PC-3 (cell line): ENCODE measurements around the gene DISC1. TPM values are rescaled to one million over a fixed set of nuclear protein-coding genes. Genes with fewer than 3 reads are reported as not detected.
"Not testable (repeated sequence)": the region's sequence is repeated elsewhere in the genome, so short reads cannot be mapped to it uniquely, and the experiment has no call there.

Experiments used
- ATAC-seq: fragments of 200-7000 bp; cut with Tn5 transposase; 2 replicates; pipeline ENCODE4 v1.9.1; 2020; ENCODE audit warnings: mild to moderate bottlenecking, moderate library complexity
- BruUV-seq: library from RNA; stranded (reverse); fragments of 400-500 nt; replicated peaks from 2 replicates; lab custom pipeline; 2021; lab: Mats Ljungman, UMichigan
- CTCF ChIA-PET: fragments of 300-600 bp; sonication (Branson Sonifier 250); formaldehyde crosslinking; loops from one replicate; lab custom pipeline; 2022; ENCODE audit warnings: antibody characterized with exemption; lab: Charles Lee
- POLR2A ChIA-PET: fragments of 300-600 bp; sonication (Branson Sonifier 250); formaldehyde crosslinking; loops from one replicate; lab custom pipeline; 2022; ENCODE audit warnings: antibody characterized with exemption; ENCODE audit not compliant: unreplicated experiment; lab: Charles Lee
- DNase-seq: peaks from one replicate; pipeline ENCODE4 v3.0.0-alpha.2; 2015
- H2AFZ ChIP-seq: fragments of 300-600 bp; sonication (generic); 2 replicates; pipeline ENCODE4 v1.6.0; 2016; ENCODE audit warnings: antibody characterized with exemption, low read length
- H3F3A ChIP-seq: fragments of 300-600 bp; sonication (generic); one replicate; pipeline ENCODE4 v1.6.0; 2017; ENCODE audit warnings: antibody characterized with exemption, low read length, control low read depth, mild to moderate bottlenecking; ENCODE audit not compliant: unreplicated experiment
- H3K27ac ChIP-seq: fragments of 300-600 bp; sonication (generic); 2 replicates; pipeline ENCODE4 v1.5.1; 2016; ENCODE audit warnings: mild to moderate bottlenecking, low read length
- H3K27me3 ChIP-seq: fragments of 300-600 bp; sonication (generic); 2 replicates; pipeline ENCODE4 v1.6.1; 2016; ENCODE audit warnings: low read length, mixed read lengths
- H3K36me3 ChIP-seq: fragments of 300-600 bp; sonication (generic); 2 replicates; pipeline ENCODE4 v1.6.1; 2016; ENCODE audit warnings: low read depth, mixed run types, low read length, mixed read lengths
- H3K4me1 ChIP-seq: fragments of 300-600 bp; sonication (generic); 2 replicates; pipeline ENCODE4 v1.5.1; 2016; ENCODE audit warnings: low read length; ENCODE audit not compliant: insufficient read depth
- H3K4me2 ChIP-seq: fragments of 300-600 bp; sonication (generic); 2 replicates; pipeline ENCODE4 v1.6.0; 2016; ENCODE audit warnings: low read length
- H3K4me3 ChIP-seq: fragments of 300-600 bp; sonication (generic); 2 replicates; pipeline ENCODE4 v1.5.1; 2016; ENCODE audit warnings: mild to moderate bottlenecking, low read length, mixed read lengths
- H3K79me2 ChIP-seq: fragments of 300-600 bp; sonication (generic); 2 replicates; pipeline ENCODE4 v1.6.1; 2017; ENCODE audit warnings: low read length, mixed read lengths
- H3K9ac ChIP-seq: fragments of 300-600 bp; sonication (generic); 2 replicates; pipeline ENCODE4 v1.6.0; 2016; ENCODE audit warnings: mild to moderate bottlenecking, low read length
- H3K9me2 ChIP-seq: fragments of 300-600 bp; sonication (generic); replicated peaks from 2 replicates; pipeline ENCODE4 v1.6.1; 2016; ENCODE audit warnings: mixed run types, low read length, mixed read lengths
- H3K9me3 ChIP-seq: fragments of 300-600 bp; sonication (generic); 2 replicates; pipeline ENCODE4 v1.6.1; 2016; ENCODE audit warnings: low read length, mixed read lengths
- H4K20me1 ChIP-seq: fragments of 300-600 bp; sonication (generic); 2 replicates; pipeline ENCODE4 v1.6.1; 2016; ENCODE audit warnings: low read length, mixed read lengths
- EZH2 ChIP-seq: fragments of 300-600 bp; sonication (generic); IDR thresholded peaks from one replicate; pipeline ENCODE4 v1.6.1; 2017; ENCODE audit warnings: antibody characterized with exemption, mild to moderate bottlenecking, low read length; ENCODE audit not compliant: unreplicated experiment
- EZH2phosphoT487 ChIP-seq: fragments of 300-600 bp; sonication (generic); IDR thresholded peaks from 2 replicates; pipeline ENCODE4 v1.6.1; 2018; ENCODE audit warnings: mild to moderate bottlenecking, antibody characterized with exemption, low read length, borderline replicate concordance
- intact Hi-C: fragments of 100-400 bp; cut with micrococcal nuclease; formaldehyde crosslinking; loops from 2 replicates; pipeline ENCODE4 v1.9.0; 2023
- total RNA-seq: library from RNA; depleted of rRNA; stranded (reverse); fragments of >200 nt; gene quantifications from 2 replicates; pipeline ENCODE4 v1.2.3, GENCODE V29; 2014
- TF ChIP-seq, protein P1 (sequence below): fragments of 300-600 bp; sonication (generic); conservative IDR thresholded peaks from 2 replicates; pipeline ENCODE4 v1.5.1; 2017; ENCODE audit warnings: antibody characterized with exemption, low read depth, mild to moderate bottlenecking, low read length

DISC1 gene
- total RNA-seq, 1 experiment from 2014 or later, result 3.4 TPM

DNA sequence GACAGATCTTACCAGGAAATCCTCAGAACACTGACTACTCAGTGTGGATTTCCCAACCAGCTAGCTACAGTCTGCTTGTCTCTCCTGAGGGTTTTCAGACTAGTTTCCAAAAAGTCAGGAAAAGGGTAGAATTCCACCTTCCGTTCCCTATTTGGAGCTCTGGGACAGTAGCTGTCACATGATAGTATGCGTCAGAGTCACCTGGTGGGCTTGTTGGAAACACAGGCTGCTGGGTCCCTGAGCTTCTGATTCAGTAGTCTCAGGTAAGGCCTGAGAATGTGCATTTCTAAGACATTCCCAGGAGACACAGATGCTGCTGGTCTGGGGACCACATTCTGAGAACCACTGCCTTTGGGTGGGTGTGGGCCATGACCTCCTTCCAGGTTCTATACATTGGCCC, 272.5 kb downstream of the DISC1 start:
- no peak overlapping the region for H3K27ac ChIP-seq
- BruUV-seq, result no TSS peak
- no peaks in the 10 kb centered on the region for H4K20me1 ChIP-seq
- H3F3A ChIP-seq, result no peaks in the 10 kb centered on the region
- H3K4me2 ChIP-seq, result no peak overlapping the region
- no peak overlapping the region for H2AFZ ChIP-seq
- H3K36me3 ChIP-seq, result no peaks in the 10 kb centered on the region
- H3K9me2 ChIP-seq, result no peaks in the 10 kb centered on the region
- H3K4me1 ChIP-seq, result no peaks in the 10 kb centered on the region
- intact Hi-C loops, result no loop called here
- ChIA-PET CTCF (no interaction called here), POLR2A (no interaction called here)
- no peak for TF ChIP-seq EZH2phosphoT487
- TF ChIP-seq, protein P1, sequence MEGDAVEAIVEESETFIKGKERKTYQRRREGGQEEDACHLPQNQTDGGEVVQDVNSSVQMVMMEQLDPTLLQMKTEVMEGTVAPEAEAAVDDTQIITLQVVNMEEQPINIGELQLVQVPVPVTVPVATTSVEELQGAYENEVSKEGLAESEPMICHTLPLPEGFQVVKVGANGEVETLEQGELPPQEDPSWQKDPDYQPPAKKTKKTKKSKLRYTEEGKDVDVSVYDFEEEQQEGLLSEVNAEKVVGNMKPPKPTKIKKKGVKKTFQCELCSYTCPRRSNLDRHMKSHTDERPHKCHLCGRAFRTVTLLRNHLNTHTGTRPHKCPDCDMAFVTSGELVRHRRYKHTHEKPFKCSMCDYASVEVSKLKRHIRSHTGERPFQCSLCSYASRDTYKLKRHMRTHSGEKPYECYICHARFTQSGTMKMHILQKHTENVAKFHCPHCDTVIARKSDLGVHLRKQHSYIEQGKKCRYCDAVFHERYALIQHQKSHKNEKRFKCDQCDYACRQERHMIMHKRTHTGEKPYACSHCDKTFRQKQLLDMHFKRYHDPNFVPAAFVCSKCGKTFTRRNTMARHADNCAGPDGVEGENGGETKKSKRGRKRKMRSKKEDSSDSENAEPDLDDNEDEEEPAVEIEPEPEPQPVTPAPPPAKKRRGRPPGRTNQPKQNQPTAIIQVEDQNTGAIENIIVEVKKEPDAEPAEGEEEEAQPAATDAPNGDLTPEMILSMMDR, result no peak
- no peak for TF ChIP-seq EZH2
- DNase-seq, result no peak
- no peak overlapping the region for H3K9ac ChIP-seq
- ATAC-seq, result no peak
- no peak overlapping the region for H3K4me3 ChIP-seq
- H3K9me3 ChIP-seq, result no peaks in the 10 kb centered on the region
- no peaks in the 10 kb centered on the region for H3K79me2 ChIP-seq
- no peaks in the 10 kb centered on the region for H3K27me3 ChIP-seq

DNA sequence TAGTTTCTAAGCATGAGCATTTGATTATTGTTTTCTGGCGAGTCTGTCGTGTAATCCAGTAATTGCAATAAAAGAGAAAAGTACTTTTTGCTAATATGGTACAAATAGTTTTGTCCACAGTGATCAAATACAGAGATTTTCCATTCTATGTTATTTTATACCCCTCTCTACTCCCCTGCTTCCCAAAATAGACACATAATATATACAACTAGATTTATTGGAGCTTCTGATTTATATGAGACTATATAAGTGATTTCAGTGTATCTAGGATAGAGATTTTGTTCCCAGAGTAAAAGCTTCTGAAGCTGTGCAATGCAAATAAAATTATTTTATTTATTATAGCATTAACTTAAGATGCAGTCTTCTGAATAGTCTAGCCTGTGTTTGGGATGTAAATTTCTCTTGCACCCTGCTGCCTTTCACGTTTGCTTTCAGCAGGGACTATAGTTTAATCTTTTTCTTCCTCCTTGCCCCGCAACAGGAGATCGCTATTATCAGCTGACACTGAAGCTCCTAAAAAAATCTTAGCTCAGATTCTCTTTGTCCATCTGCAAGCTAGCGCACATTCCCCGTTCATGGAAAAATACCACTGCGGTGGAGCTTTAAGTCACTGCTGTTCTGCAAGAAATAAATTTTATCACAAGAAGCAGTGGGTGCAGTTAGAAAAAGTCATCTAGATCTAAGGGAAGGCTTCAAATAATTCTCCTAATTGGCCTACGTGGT, 273.3 kb downstream of the DISC1 start:
- Histone ChIP-seq H4K20me1 (no peaks in the 10 kb centered on the region), H3K36me3 (no peaks in the 10 kb centered on the region), H3K27ac (no peak overlapping the region), H2AFZ (no peak overlapping the region), H3F3A (no peaks in the 10 kb centered on the region), H3K4me1 (no peaks in the 10 kb centered on the region), H3K9ac (no peak overlapping the region), H3K9me2 (no peaks in the 10 kb centered on the region), H3K79me2 (no peaks in the 10 kb centered on the region), H3K4me3 (no peak overlapping the region), H3K4me2 (no peak overlapping the region), H3K9me3 (no peaks in the 10 kb centered on the region), H3K27me3 (no peaks in the 10 kb centered on the region)
- intact Hi-C loops, result no loop called here
- TF ChIP-seq, protein P1, result no peak
- no peak for TF ChIP-seq EZH2phosphoT487
- no peak for TF ChIP-seq EZH2
- POLR2A ChIA-PET, result no interaction called here
- ATAC-seq (no peak), DNase-seq (no peak)
- BruUV-seq, result no TSS peak
- CTCF ChIA-PET, result no interaction called here

DNA sequence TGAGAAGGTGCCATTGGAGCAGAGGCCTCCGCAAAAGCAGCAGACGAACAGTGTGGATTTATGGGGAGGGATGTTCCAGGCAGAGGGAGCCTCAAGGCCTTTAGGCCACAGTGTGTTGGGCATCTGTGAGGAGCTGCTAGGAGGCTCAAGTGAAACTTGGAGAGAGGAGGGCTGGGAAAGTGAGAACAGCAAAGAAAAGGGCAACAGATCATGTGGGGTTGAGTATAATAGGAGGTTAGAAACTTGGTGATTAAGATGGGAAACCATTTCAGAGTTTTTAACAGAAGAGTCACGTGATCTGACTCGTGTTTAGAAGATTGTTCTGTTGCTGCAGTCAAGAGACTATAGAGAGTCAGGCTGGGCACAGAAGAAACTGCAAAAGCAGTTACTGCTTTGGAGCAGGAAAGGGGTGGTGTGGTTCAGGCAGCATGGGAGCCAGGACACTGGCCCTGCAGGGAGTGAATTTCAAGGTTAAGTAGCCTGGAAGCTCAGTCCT, 277.0 kb downstream of the DISC1 start:
- Histone ChIP-seq H3K9ac (no peak overlapping the region), H3K9me2 (no peaks in the 10 kb centered on the region), H3K4me1 (no peaks in the 10 kb centered on the region), H3K79me2 (no peaks in the 10 kb centered on the region), H4K20me1 (no peaks in the 10 kb centered on the region), H3K4me2 (no peak overlapping the region), H3K9me3 (no peaks in the 10 kb centered on the region), H3F3A (no peaks in the 10 kb centered on the region), H3K27me3 (no peaks in the 10 kb centered on the region), H3K36me3 (no peaks in the 10 kb centered on the region), H3K27ac (no peak overlapping the region), H2AFZ (no peak overlapping the region), H3K4me3 (no peak overlapping the region)
- intact Hi-C loops, result no loop called here
- no peak for ATAC-seq
- no peak for TF ChIP-seq EZH2
- TF ChIP-seq, protein P1, result no peak
- no peak for TF ChIP-seq EZH2phosphoT487
- DNase-seq, result no peak
- CTCF ChIA-PET, result no interaction called here
- POLR2A ChIA-PET, result no interaction called here
- BruUV-seq, result no TSS peak

DNA sequence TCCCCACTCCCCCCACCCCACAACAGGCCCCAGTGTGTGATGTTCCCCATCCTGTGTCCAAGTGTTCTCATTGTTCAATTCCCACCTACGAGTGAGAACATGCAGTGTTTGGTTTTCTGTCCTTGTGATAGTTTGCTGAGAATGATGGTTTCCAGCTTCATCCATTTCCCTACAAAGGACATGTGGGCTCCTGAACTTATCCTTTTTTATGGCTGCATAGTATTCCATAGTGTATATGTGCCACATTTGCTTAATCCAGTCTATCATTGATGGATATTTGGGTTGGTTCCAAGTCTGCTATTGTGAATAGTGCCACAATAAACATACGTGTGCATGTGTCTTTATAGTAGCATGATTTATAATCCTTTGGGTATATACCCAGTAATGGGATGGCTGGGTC, 280.7 kb downstream of the DISC1 start:
- H3F3A ChIP-seq, H3K79me2 ChIP-seq, intact Hi-C loops, H3K27me3 ChIP-seq, H3K9me2 ChIP-seq, ATAC-seq, BruUV-seq, H4K20me1 ChIP-seq, POLR2A ChIA-PET, H3K4me1 ChIP-seq, H3K9ac ChIP-seq, DNase-seq, H3K36me3 ChIP-seq, CTCF ChIA-PET, H3K9me3 ChIP-seq, H3K4me2 ChIP-seq, H3K4me3 ChIP-seq, H3K27ac ChIP-seq, H2AFZ ChIP-seq: not testable (repeated sequence)
